Left ventricle myocardium superior (tissue), 1 donor: ENCODE data around the gene KATNIP. TPM values are rescaled to one million over a fixed set of nuclear protein-coding genes. Genes with fewer than 3 reads are reported as not detected.

ENCODE experiments used
- total RNA-seq: library from RNA; stranded (reverse); fragmentation: NEBNext Ultra II Directional; extraction: Animal tissue kit (Norgen Biotek cat#: 25700); gene quantifications from one replicate; pipeline ENCODE4 v1.2.1, GENCODE V29; 2021
- donor health status: DM: no; HTN: yes; CAD: no; lungs with severe emphysema.

Gene KATNIP
- total RNA-seq, 1 donor from 2014 or later, result 12.7 TPM

Other genes with a start within 250 kb of the KATNIP start
- gene IL4R, start 236.2 kb upstream of the KATNIP start, total RNA-seq, result 9.8 TPM
- gene IL21R, start 148.0 kb upstream of the KATNIP start, total RNA-seq, result 0.07 TPM
- gene GTF3C1, start 231 bp upstream of the KATNIP start, total RNA-seq, result 56.4 TPM